H1 (cell line): ENCODE measurements around the gene TPD52L3. TPM values are rescaled to one million over a fixed set of nuclear protein-coding genes. Genes with fewer than 3 reads are reported as not detected.

Experiments
- CTCF ChIA-PET: fragments of 300-600 bp; sonication (Branson Sonifier 250); formaldehyde crosslinking; loops from one replicate; lab custom pipeline; 2021; ENCODE audit not compliant: partially characterized antibody; lab: Charles Lee
- POLR2A ChIA-PET: fragments of 300-600 bp; sonication (Branson Sonifier 250); formaldehyde crosslinking; loops from one replicate; lab custom pipeline; 2021; ENCODE audit warnings: inconsistent platforms; ENCODE audit not compliant: partially characterized antibody; lab: Charles Lee
- DNase-seq, 2 experiments: peaks; one replicate each; pipeline versions ENCODE4 v3.0.0 to v3.0.0-alpha.2; 2010 to 2022; ENCODE audit warnings: low spot score in 2 of 2, low read depth in 1 of 2, mixed read lengths in 1 of 2
- FAIRE-seq: peaks from 2 replicates; lab custom pipeline; 2011; peaks lifted over from hg19 to GRCh38; lab: Jason Lieb, UNC
- H2AFZ ChIP-seq: 2 replicates; pipeline ENCODE4 v1.8.1; 2012; ENCODE audit warnings: low read length, inconsistent platforms
- H2AK5ac ChIP-seq: 2 replicates; pipeline ENCODE4 v1.6.1; 2013; ENCODE audit warnings: low read depth, low read length
- H2BK120ac ChIP-seq: replicated peaks from 2 replicates; pipeline ENCODE3; 2013; ENCODE audit warnings: low read depth, low read length, inconsistent platforms
- H2BK12ac ChIP-seq: 2 replicates; pipeline ENCODE4 v1.6.1; 2013; ENCODE audit warnings: low read depth, low read length
- H2BK15ac ChIP-seq: 2 replicates; pipeline ENCODE4 v1.6.1; 2013; ENCODE audit warnings: low read length
- H2BK20ac ChIP-seq: 2 replicates; pipeline ENCODE4 v1.6.1; 2013; ENCODE audit warnings: low read length
- H2BK5ac ChIP-seq: 2 replicates; pipeline ENCODE4 v1.6.1; 2013; ENCODE audit warnings: low read depth, low read length
- H3K14ac ChIP-seq: 2 replicates; pipeline ENCODE4 v1.6.1; 2013; ENCODE audit warnings: inconsistent platforms; ENCODE audit not compliant: insufficient read length
- H3K18ac ChIP-seq: 2 replicates; pipeline ENCODE4 v1.6.1; 2013; ENCODE audit warnings: low read length; ENCODE audit errors: extremely low read depth
- H3K23ac ChIP-seq: 2 replicates; pipeline ENCODE4 v1.6.1; 2013; ENCODE audit warnings: inconsistent platforms; ENCODE audit not compliant: insufficient read length
- H3K23me2 ChIP-seq: 2 replicates; pipeline ENCODE4 v1.6.1; 2013; ENCODE audit warnings: low read depth, low read length
- H3K27ac ChIP-seq: 2 replicates; pipeline ENCODE4 v1.6.1; 2011; ENCODE audit warnings: low read depth, low read length, inconsistent platforms
- H3K27me3 ChIP-seq, 4 experiments: replicated peaks in 1 of 4; 1 replicate in 1 of 4; 2 replicates in 3 of 4; pipeline versions ENCODE4 v1.6.1 to v1.8.1; 2011 to 2013; ENCODE audit warnings: low read length in 3 of 4, mild to moderate bottlenecking in 3 of 4, inconsistent platforms in 2 of 4, mixed read lengths in 2 of 4, moderate library complexity in 1 of 4; ENCODE audit not compliant: control insufficient read depth in 3 of 4, insufficient read depth in 3 of 4; ENCODE audit errors: extremely low read depth in 1 of 4
- H3K36me3 ChIP-seq, 4 experiments: 2 replicates each; pipeline versions ENCODE4 v1.6.1 to v1.8.1; 2011 to 2013; ENCODE audit warnings: mild to moderate bottlenecking in 4 of 4, low read length in 3 of 4, moderate library complexity in 2 of 4, control low read depth in 1 of 4, inconsistent platforms in 1 of 4; ENCODE audit not compliant: insufficient read depth in 4 of 4, control insufficient read depth in 2 of 4
- H3K4ac ChIP-seq: replicated peaks from 2 replicates; pipeline ENCODE3; 2013; ENCODE audit warnings: low read length, low read depth, mixed read lengths, inconsistent platforms; ENCODE audit not compliant: insufficient read length
- H3K4me1 ChIP-seq, 4 experiments: replicated peaks in 1 of 4; 1 replicate in 1 of 4; 2 replicates in 3 of 4; pipeline versions ENCODE4 v1.6.1 to v1.8.1; 2011 to 2013; ENCODE audit warnings: low read length in 3 of 4, inconsistent platforms in 2 of 4, mixed read lengths in 1 of 4; ENCODE audit not compliant: insufficient read depth in 4 of 4, control insufficient read depth in 3 of 4
- H3K4me2 ChIP-seq, 2 experiments: 2 replicates each; pipeline versions ENCODE4 v1.6.1 to v1.8.1; 2011 to 2013; ENCODE audit warnings: low read depth in 2 of 2, low read length in 2 of 2, control low read depth in 1 of 2, inconsistent platforms in 1 of 2, mild to moderate bottlenecking in 1 of 2; ENCODE audit not compliant: insufficient read depth in 1 of 2
- H3K4me3 ChIP-seq, 4 experiments: fragments of 200-600, 300-600 bp in 1 of 4; sonication (generic), shearing (Covaris generic), sonication (Bioruptor Twin) in 1 of 4; 2 replicates each; pipeline versions ENCODE4 v1.5.1 to v1.8.1; 2011 to 2016; ENCODE audit warnings: low read length in 4 of 4, low read depth in 3 of 4, control low read depth in 2 of 4, inconsistent platforms in 2 of 4, mild to moderate bottlenecking in 2 of 4, mixed read lengths in 1 of 4, moderate library complexity in 1 of 4; ENCODE audit not compliant: insufficient read depth in 2 of 4; ENCODE audit errors: extremely low read depth in 1 of 4
- H3K56ac ChIP-seq: replicated peaks from 2 replicates; pipeline ENCODE3; 2013; ENCODE audit warnings: low read depth, mild to moderate bottlenecking, mixed read lengths, low read length, inconsistent platforms; ENCODE audit not compliant: insufficient read length
- H3K79me1 ChIP-seq: 2 replicates; pipeline ENCODE4 v1.6.1; 2013; ENCODE audit warnings: low read depth, low read length, control low read depth
- H3K79me2 ChIP-seq, 2 experiments: 2 replicates each; pipeline versions ENCODE4 v1.6.1 to v1.8.1; 2012 to 2013; ENCODE audit warnings: low read length in 2 of 2, mild to moderate bottlenecking in 2 of 2, inconsistent platforms in 1 of 2; ENCODE audit not compliant: insufficient read depth in 2 of 2, control insufficient read depth in 1 of 2
- H3K9ac ChIP-seq, 4 experiments: replicated peaks in 1 of 4; 1 replicate in 1 of 4; 2 replicates in 3 of 4; pipeline versions ENCODE4 v1.6.1 to v1.8.1; 2011 to 2013; ENCODE audit warnings: low read depth in 3 of 4, low read length in 3 of 4, control low read depth in 2 of 4, mild to moderate bottlenecking in 2 of 4, moderate library complexity in 2 of 4, inconsistent platforms in 1 of 4; ENCODE audit errors: extremely low read depth in 1 of 4
- H3K9me3 ChIP-seq, 2 experiments: 2 replicates each; pipeline versions ENCODE4 v1.6.1 to v1.8.1; 2012 to 2013; ENCODE audit warnings: mild to moderate bottlenecking in 2 of 2, moderate library complexity in 2 of 2, control low read depth in 1 of 2, inconsistent platforms in 1 of 2, low read depth in 1 of 2, low read length in 1 of 2, mixed read lengths in 1 of 2; ENCODE audit not compliant: insufficient read depth in 2 of 2
- H4K20me1 ChIP-seq, 2 experiments: replicated peaks in 1 of 2; 2 replicates each; pipeline versions ENCODE3 to v1.8.1; 2011 to 2013; ENCODE audit warnings: inconsistent platforms in 2 of 2, low read length in 2 of 2, mild to moderate bottlenecking in 1 of 2; ENCODE audit not compliant: insufficient read depth in 2 of 2, control insufficient read depth in 1 of 2
- H4K5ac ChIP-seq: 2 replicates; pipeline ENCODE4 v1.6.1; 2013; ENCODE audit warnings: low read length, low read depth, mixed read lengths, inconsistent platforms; ENCODE audit not compliant: insufficient read length
- H4K8ac ChIP-seq: 2 replicates; pipeline ENCODE4 v1.8.0; 2013; ENCODE audit warnings: mild to moderate bottlenecking, moderate library complexity, low read length, inconsistent platforms; ENCODE audit not compliant: insufficient read depth; ENCODE audit errors: extremely low read depth
- H4K91ac ChIP-seq: replicated peaks from 2 replicates; pipeline ENCODE3; 2013; ENCODE audit warnings: low read length, mixed read lengths, inconsistent platforms; ENCODE audit not compliant: insufficient read length
- ATF2 ChIP-seq: IDR thresholded peaks from 2 replicates; pipeline ENCODE4 v1.6.1; 2012; ENCODE audit warnings: low read length, inconsistent platforms
- CBX5 ChIP-seq: fragments of 300-800, 300-1000 bp; sonication (generic); IDR thresholded peaks from 2 replicates; pipeline ENCODE4 v1.7.1; 2016; ENCODE audit warnings: antibody characterized with exemption, low read length, low read depth
- CHD2 ChIP-seq: IDR thresholded peaks from 2 replicates; pipeline ENCODE4 v1.6.1; 2012; ENCODE audit warnings: low read length, improper control_type of control experiment
- KDM4A ChIP-seq: IDR thresholded peaks from one replicate; pipeline ENCODE4 v1.7.1; 2012; ENCODE audit warnings: low read depth, mild to moderate bottlenecking, moderate library complexity, low read length, inconsistent platforms; ENCODE audit not compliant: severe bottlenecking
- POLR2AphosphoS5 ChIP-seq: IDR thresholded peaks from 2 replicates; pipeline ENCODE4 v1.6.1; 2011; ENCODE audit warnings: low read depth, low read length
- SIN3A ChIP-seq, 2 experiments: IDR thresholded peaks in 1 of 2; conservative IDR thresholded peaks in 1 of 2; 2 replicates each; pipeline ENCODE4 v1.6.1; 2011 to 2012; ENCODE audit warnings: low read length in 2 of 2, improper control_type of control experiment in 1 of 2, low read depth in 1 of 2, mild to moderate bottlenecking in 1 of 2
- USF2 ChIP-seq: IDR thresholded peaks from 2 replicates; pipeline ENCODE4 v1.6.1; 2011; ENCODE audit warnings: low read length, improper control_type of control experiment
- polyA plus RNA-seq, 7 experiments: library from polyadenylated mRNA; depleted of rRNA in 3 of 7; stranded (reverse) in 5 of 7; unstranded in 2 of 7; fragments of >200 nt in 5 of 7; fragments of 200-250 nt in 2 of 7; gene quantifications; 1 replicate in 5 of 7; 2 replicates in 1 of 7; 4 replicates in 1 of 7; pipeline versions ENCODE4 v1.2.1 to v1.2.3, GENCODE V29; 2011 to 2013; ENCODE audit warnings: missing spikeins in 2 of 7, mixed read lengths in 2 of 7
- total RNA-seq: library from RNA; stranded (reverse); fragmentation: NEBNext Ultra II Directional; extraction: Animal tissue kit (Norgen Biotek cat#: 25700); gene quantifications from 2 replicates; pipeline ENCODE4 v1.2.1, GENCODE V29; 2021

The TPD52L3 gene
- total and polyA plus RNA-seq, 2 of the 8 experiments (the other 6 are each of a cell fraction or from before 2014, with no cell fraction given): not detected

- H3K79me1 ChIP-seq: no peaks in the 10 kb centered on the region
- TF ChIP-seq ATF2 (no peak), KDM4A (no peak), CBX5 (no peak), USF2 (no peak), SIN3A (conservative IDR thresholded peaks at IDR 0.05 in 1 of 2, IDR thresholded peaks at IDR 0.05 in 1 of 2; ENCODE audit: low read depth in 1 of 2, low read length in 2 of 2) (no peak), POLR2AphosphoS5 (no peak), CHD2 (no peak)
- no peak overlapping the region for H3K14ac ChIP-seq
- H3K4ac ChIP-seq: no peak overlapping the region
- H3K23ac ChIP-seq: no peak overlapping the region
- H3K27me3 ChIP-seq: no peaks in the 10 kb centered on the region
- no peak for FAIRE-seq
- H3K23me2 ChIP-seq: no peaks in the 10 kb centered on the region
- H2BK5ac ChIP-seq: no peak overlapping the region
- no peaks in the 10 kb centered on the region for H4K20me1 ChIP-seq
- H3K27ac ChIP-seq: no peak overlapping the region
- H3K79me2 ChIP-seq: no peaks in the 10 kb centered on the region
- H2BK15ac ChIP-seq: no peak overlapping the region
- no peak overlapping the region for H4K91ac ChIP-seq
- no peak overlapping the region for H3K9ac ChIP-seq
- H3K56ac ChIP-seq: no peak overlapping the region
- H3K36me3 ChIP-seq: no peaks in the 10 kb centered on the region
- H3K18ac ChIP-seq: no peak overlapping the region
- ChIA-PET CTCF (interaction anchor here (0.9 kb wide), 1 partner anchor 105 kb away, joined by 3 read pairs; no protein-coding TSS in a partner anchor), POLR2A (no interaction called here)
- no peak overlapping the region for H4K8ac ChIP-seq
- H2AK5ac ChIP-seq: no peak overlapping the region
- no peak overlapping the region for H2AFZ ChIP-seq
- H3K4me2 ChIP-seq: no peak overlapping the region
- no peak overlapping the region for H2BK12ac ChIP-seq
- no peaks in the 10 kb centered on the region for H3K9me3 ChIP-seq
- no peak overlapping the region for H2BK20ac ChIP-seq
- H3K4me1 ChIP-seq: no peaks in the 10 kb centered on the region
- H4K5ac ChIP-seq: no peak overlapping the region
- no peak for DNase-seq
- H3K4me3 ChIP-seq: no peak overlapping the region
- no peak overlapping the region for H2BK120ac ChIP-seq
Observed at GRCh38 chr9:6302417-6302816, 25.8 kb upstream of the TPD52L3 start.
